Loucy (cell line): ENCODE measurements around the gene TRAF6.
A peak's percentile ranks its signal among the peaks of the same experiment; 100 is the strongest.

Experiments used
- H2AFZ ChIP-seq: fragments of 200-600 bp; sonication (generic); 2 replicates; pipeline ENCODE4 v1.6.0; 2016; ENCODE audit warnings: antibody characterized with exemption, mild to moderate bottlenecking, low read length, moderate library complexity
- H3F3A ChIP-seq: fragments of 200-600 bp; 2 replicates; pipeline ENCODE4 v1.6.0; 2016; ENCODE audit warnings: antibody characterized with exemption, low read depth, mild to moderate bottlenecking
- H3K27me3 ChIP-seq: fragments of 200-600 bp; sonication (generic); 2 replicates; pipeline ENCODE4 v1.6.1; 2014; ENCODE audit warnings: low read length, mild to moderate bottlenecking; ENCODE audit not compliant: insufficient read depth, poor library complexity, severe bottlenecking
- H3K36me3 ChIP-seq: fragments of 200-600 bp; sonication (generic); 2 replicates; pipeline ENCODE4 v1.6.1; 2016; ENCODE audit warnings: low read length; ENCODE audit not compliant: insufficient read depth
- H3K4me1 ChIP-seq: fragments of 200-600 bp; sonication (generic); 2 replicates; pipeline ENCODE4 v1.5.1; 2014; ENCODE audit warnings: low read length, mild to moderate bottlenecking; ENCODE audit not compliant: insufficient read depth, poor library complexity, severe bottlenecking
- H3K4me2 ChIP-seq: fragments of 200-600 bp; sonication (generic); 2 replicates; pipeline ENCODE4 v1.6.0; 2014; ENCODE audit warnings: antibody characterized with exemption, low read length, low read depth, mild to moderate bottlenecking; ENCODE audit not compliant: poor library complexity, severe bottlenecking
- H3K4me3 ChIP-seq: fragments of 200-600 bp; sonication (generic); 2 replicates; pipeline ENCODE4 v1.5.1; 2014; ENCODE audit warnings: low read length, mild to moderate bottlenecking, mixed read lengths; ENCODE audit not compliant: poor library complexity, severe bottlenecking
- H3K79me2 ChIP-seq: fragments of 200-600 bp; sonication (generic); 2 replicates; pipeline ENCODE4 v1.6.1; 2014; ENCODE audit warnings: low read length; ENCODE audit not compliant: insufficient read depth
- H3K9ac ChIP-seq: fragments of 200-600 bp; sonication (generic); 2 replicates; pipeline ENCODE4 v1.6.0; 2014; ENCODE audit warnings: mild to moderate bottlenecking, low read depth, low read length, moderate library complexity; ENCODE audit not compliant: poor library complexity, severe bottlenecking
- H3K9me2 ChIP-seq: fragments of 200-600 bp; sonication (generic); replicated peaks from 2 replicates; pipeline ENCODE4 v1.6.1; 2016; ENCODE audit warnings: low read depth, low read length, mixed read lengths
- H3K9me3 ChIP-seq: fragments of 200-600 bp; sonication (generic); 2 replicates; pipeline ENCODE4 v1.6.1; 2014; ENCODE audit warnings: mild to moderate bottlenecking, antibody characterized with exemption, low read length, low read depth; ENCODE audit not compliant: insufficient read depth
- H4K20me1 ChIP-seq: fragments of 200-600 bp; sonication (generic); 2 replicates; pipeline ENCODE4 v1.6.0; 2014; ENCODE audit warnings: antibody characterized with exemption, low read length, mild to moderate bottlenecking; ENCODE audit not compliant: insufficient read depth, poor library complexity, severe bottlenecking
- CTCF ChIP-seq: fragments of 200-600 bp; sonication (generic); conservative IDR thresholded peaks from 2 replicates; pipeline ENCODE4 v1.5.1; 2014; ENCODE audit warnings: mild to moderate bottlenecking, antibody characterized with exemption, low read length
- EZH2phosphoT487 ChIP-seq: fragments of 200-600 bp; IDR thresholded peaks from 2 replicates; pipeline ENCODE4 v1.6.1; 2018; ENCODE audit warnings: antibody characterized with exemption, mild to moderate bottlenecking, moderate library complexity, borderline replicate concordance

The TRAF6 gene

GRCh38 chr11:36550385-36551115, 40.5 kb upstream of the TRAF6 start:
- no peaks in the 10 kb centered on the region for H3K9me2 ChIP-seq
- H2AFZ ChIP-seq: no peak overlapping the region
- peaks cover 12% of the 10 kb centered on the region for H3K4me1 ChIP-seq
- no peaks in the 10 kb centered on the region for H3K27me3 ChIP-seq
- TF ChIP-seq EZH2phosphoT487 (no peak), CTCF (no peak)
- no peak overlapping the region for H3K9ac ChIP-seq
- no peaks in the 10 kb centered on the region for H3K36me3 ChIP-seq
- no peaks in the 10 kb centered on the region for H3K9me3 ChIP-seq
- no peak overlapping the region for H3K4me2 ChIP-seq
- H3F3A ChIP-seq: no peaks in the 10 kb centered on the region
- no peak overlapping the region for H3K4me3 ChIP-seq
- H3K79me2 ChIP-seq: no peaks in the 10 kb centered on the region
- H4K20me1 ChIP-seq: no peaks in the 10 kb centered on the region

- no peaks in the 10 kb centered on the region for H3K9me2 ChIP-seq
- no peak overlapping the region for H3K4me3 ChIP-seq
- H3K4me1 ChIP-seq: peaks cover 10% of the 10 kb centered on the region
- H3F3A ChIP-seq: no peaks in the 10 kb centered on the region
- H3K27me3 ChIP-seq: no peaks in the 10 kb centered on the region
- no peak overlapping the region for H3K9ac ChIP-seq
- no peak overlapping the region for H2AFZ ChIP-seq
- H4K20me1 ChIP-seq: no peaks in the 10 kb centered on the region
- no peaks in the 10 kb centered on the region for H3K79me2 ChIP-seq
- no peak overlapping the region for H3K4me2 ChIP-seq
- no peaks in the 10 kb centered on the region for H3K9me3 ChIP-seq
- no peak for TF ChIP-seq EZH2phosphoT487
- peak; percentile 76 for TF ChIP-seq CTCF
- no peaks in the 10 kb centered on the region for H3K36me3 ChIP-seq
Observed at GRCh38 chr11:36540998-36541397, 30.9 kb upstream of the TRAF6 start.

GRCh38 chr11:36534276-36534840, 24.3 kb upstream of the TRAF6 start:
- no peak for TF ChIP-seq EZH2phosphoT487
- TF ChIP-seq CTCF: no peak

More at GRCh38 chr11:36534276-36534840, 24.3 kb upstream of the TRAF6 start:
- Histone ChIP-seq H3K36me3 (no peaks in the 10 kb centered on the region), H3K4me3 (no peak overlapping the region), H3K79me2 (no peaks in the 10 kb centered on the region), H3K9me3 (no peaks in the 10 kb centered on the region), H3K27me3 (no peaks in the 10 kb centered on the region), H3K9ac (no peak overlapping the region), H3F3A (no peaks in the 10 kb centered on the region), H3K4me2 (no peak overlapping the region), H4K20me1 (no peaks in the 10 kb centered on the region), H3K4me1 (peaks cover 19% of the 10 kb centered on the region), H3K9me2 (no peaks in the 10 kb centered on the region), H2AFZ (no peak overlapping the region)
